Measurements from ENCODE around the gene CADPS2. TPM values are rescaled to one million over a fixed set of nuclear protein-coding genes. Genes with fewer than 3 reads are reported as not detected.

Gene CADPS2
- polyA plus RNA-seq, 1 experiment, result 0.38 TPM

- ChIA-PET POLR2A (no interaction called here), CTCF (no interaction called here)
- no peaks in the 10 kb centered on the region for H3K36me3 ChIP-seq (ENCODE audit: control insufficient read depth, insufficient read depth, low read length)
Observed at GRCh38 chr7:122535086-122535485, 351.2 kb downstream of the CADPS2 start.

DNA sequence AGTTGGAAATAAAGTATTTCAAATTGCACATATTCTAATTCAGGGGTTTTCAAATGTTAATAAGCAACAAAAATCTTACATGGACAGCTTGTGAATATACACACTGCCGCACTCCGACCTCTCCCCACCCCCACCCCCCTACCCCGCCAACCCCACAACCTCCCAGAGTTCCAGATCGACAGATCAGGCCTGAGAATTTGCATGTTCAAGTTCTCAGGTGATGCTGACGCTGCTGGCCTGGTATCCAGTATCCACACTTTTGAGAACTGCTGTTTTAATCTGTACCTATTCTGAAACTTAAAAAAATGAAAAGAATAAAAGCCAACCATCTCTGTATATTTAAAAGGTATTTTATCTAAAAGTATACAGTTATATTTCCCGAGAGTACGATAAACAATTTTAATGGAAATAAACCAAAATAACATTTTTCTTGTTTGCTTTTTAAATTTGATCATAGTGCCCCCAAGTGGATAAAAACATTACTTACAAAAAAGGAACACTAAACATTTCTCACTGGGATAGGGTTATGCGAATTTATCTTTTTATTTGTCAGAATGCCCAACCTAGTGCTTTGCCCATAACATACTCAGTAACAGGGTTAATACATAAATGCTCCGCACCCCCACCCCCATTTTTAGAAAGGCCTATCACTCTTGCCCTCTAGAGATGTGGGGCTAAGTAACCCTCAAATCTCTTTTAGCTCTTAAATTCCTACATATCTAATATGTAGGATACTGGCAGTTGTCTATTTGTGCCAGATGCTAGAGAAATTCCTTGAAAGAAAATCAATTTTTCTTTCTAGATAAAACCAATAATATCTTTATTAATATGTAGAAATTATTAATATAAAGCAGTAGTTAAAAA is 353.6 kb downstream of the CADPS2 start:
- DNase-seq (ENCODE audit: low read depth), result no peak
- H3K4me3 ChIP-seq (ENCODE audit: low read depth, low read length), result no peak overlapping the region
- CTCF ChIA-PET, result interaction anchor here (0.5 to 2.4 kb wide), 10 partner anchors 13 to 440 kb away, joined by 3 to 12 read pairs (median 3); no protein-coding TSS in a partner anchor
- TF ChIP-seq, protein P1, sequence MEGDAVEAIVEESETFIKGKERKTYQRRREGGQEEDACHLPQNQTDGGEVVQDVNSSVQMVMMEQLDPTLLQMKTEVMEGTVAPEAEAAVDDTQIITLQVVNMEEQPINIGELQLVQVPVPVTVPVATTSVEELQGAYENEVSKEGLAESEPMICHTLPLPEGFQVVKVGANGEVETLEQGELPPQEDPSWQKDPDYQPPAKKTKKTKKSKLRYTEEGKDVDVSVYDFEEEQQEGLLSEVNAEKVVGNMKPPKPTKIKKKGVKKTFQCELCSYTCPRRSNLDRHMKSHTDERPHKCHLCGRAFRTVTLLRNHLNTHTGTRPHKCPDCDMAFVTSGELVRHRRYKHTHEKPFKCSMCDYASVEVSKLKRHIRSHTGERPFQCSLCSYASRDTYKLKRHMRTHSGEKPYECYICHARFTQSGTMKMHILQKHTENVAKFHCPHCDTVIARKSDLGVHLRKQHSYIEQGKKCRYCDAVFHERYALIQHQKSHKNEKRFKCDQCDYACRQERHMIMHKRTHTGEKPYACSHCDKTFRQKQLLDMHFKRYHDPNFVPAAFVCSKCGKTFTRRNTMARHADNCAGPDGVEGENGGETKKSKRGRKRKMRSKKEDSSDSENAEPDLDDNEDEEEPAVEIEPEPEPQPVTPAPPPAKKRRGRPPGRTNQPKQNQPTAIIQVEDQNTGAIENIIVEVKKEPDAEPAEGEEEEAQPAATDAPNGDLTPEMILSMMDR (IDR thresholded peaks at IDR 0.05; ENCODE audit: insufficient read depth, low read depth, low read length), result peak; percentile 37
- no peaks in the 10 kb centered on the region for H3K36me3 ChIP-seq (ENCODE audit: control insufficient read depth, insufficient read depth, low read length)
- POLR2A ChIA-PET, result no interaction called here
- H3K27me3 ChIP-seq (ENCODE audit: control insufficient read depth, insufficient read depth, low read length), result no peaks in the 10 kb centered on the region

More at GRCh38 chr7:122535086-122535485, 351.2 kb downstream of the CADPS2 start:
- no peak for DNase-seq (ENCODE audit: low read depth)
- TF ChIP-seq, protein P1 (IDR thresholded peaks at IDR 0.05; ENCODE audit: insufficient read depth, low read depth, low read length), result no peak
- no peak overlapping the region for H3K4me3 ChIP-seq (ENCODE audit: low read depth, low read length)
- H3K27me3 ChIP-seq (ENCODE audit: control insufficient read depth, insufficient read depth, low read length), result no peaks in the 10 kb centered on the region

GRCh38 chr7:122528879-122529481 is 357.3 kb downstream of the CADPS2 start:
- ChIA-PET CTCF (interaction anchor here (0.8 to 1.5 kb wide), 5 partner anchors 13 to 439 kb away, joined by 3 to 6 read pairs (median 5); no protein-coding TSS in a partner anchor), POLR2A (no interaction called here)
- no peak for DNase-seq (ENCODE audit: low read depth)
- H3K4me3 ChIP-seq (ENCODE audit: low read depth, low read length), result no peak overlapping the region
- H3K36me3 ChIP-seq (ENCODE audit: control insufficient read depth, insufficient read depth, low read length), result no peaks in the 10 kb centered on the region
- TF ChIP-seq, protein P1 (IDR thresholded peaks at IDR 0.05; ENCODE audit: insufficient read depth, low read depth, low read length), result peak; percentile 52
- no peaks in the 10 kb centered on the region for H3K27me3 ChIP-seq (ENCODE audit: control insufficient read depth, insufficient read depth, low read length)

GRCh38 chr7:122525355-122525754 is 360.9 kb downstream of the CADPS2 start:
- CTCF ChIA-PET, result no interaction called here
- no peak overlapping the region for H3K4me3 ChIP-seq (ENCODE audit: low read depth, low read length)
- H3K36me3 ChIP-seq (ENCODE audit: control insufficient read depth, insufficient read depth, low read length), result no peaks in the 10 kb centered on the region
- no peak for DNase-seq (ENCODE audit: low read depth)
- TF ChIP-seq, protein P1 (IDR thresholded peaks at IDR 0.05; ENCODE audit: insufficient read depth, low read depth, low read length), result no peak
- no peaks in the 10 kb centered on the region for H3K27me3 ChIP-seq (ENCODE audit: control insufficient read depth, insufficient read depth, low read length)
- POLR2A ChIA-PET, result interaction anchor here (0.7 kb wide), 1 partner anchor 487 kb away, joined by 3 read pairs; no protein-coding TSS in a partner anchor

DNA sequence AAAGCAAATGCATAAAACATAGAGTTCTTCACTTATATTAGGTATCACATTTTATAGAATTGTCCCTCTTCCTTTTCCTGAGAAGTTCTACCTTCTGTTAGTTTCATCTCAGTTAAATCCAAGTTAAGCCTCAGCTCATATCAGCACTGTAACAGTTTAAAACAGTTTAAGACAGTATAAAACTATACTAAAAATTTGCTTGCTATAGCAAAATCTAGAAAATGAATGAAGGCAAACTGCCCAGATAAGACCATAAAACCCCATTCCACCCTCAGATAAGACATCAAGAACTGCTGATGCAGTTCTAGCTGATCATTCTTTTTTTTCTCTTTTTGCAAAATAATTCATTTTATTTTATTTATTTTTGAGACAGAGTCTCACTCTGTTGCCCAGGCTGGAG is 364.5 kb downstream of the CADPS2 start:
- DNase-seq (ENCODE audit: low read depth), result no peak
- CTCF ChIA-PET, result interaction anchor here (0.5 to 1.3 kb wide), 2 partner anchors 429 to 1951 kb away, joined by 3 to 4 read pairs; no protein-coding TSS in a partner anchor
- Histone ChIP-seq H3K36me3 (ENCODE audit: control insufficient read depth, insufficient read depth, low read length) (no peaks in the 10 kb centered on the region), H3K4me3 (ENCODE audit: low read depth, low read length) (no peak overlapping the region), H3K27me3 (ENCODE audit: control insufficient read depth, insufficient read depth, low read length) (no peaks in the 10 kb centered on the region)
- POLR2A ChIA-PET, result interaction anchor here (0.6 kb wide), 1 partner anchor 16 kb away, joined by 4 read pairs; no protein-coding TSS in a partner anchor
- TF ChIP-seq, protein P1 (IDR thresholded peaks at IDR 0.05; ENCODE audit: insufficient read depth, low read depth, low read length), result no peak
